A172 (cell line): ENCODE measurements around the gene TFAP2E. TPM values are rescaled to one million over a fixed set of nuclear protein-coding genes. Genes with fewer than 3 reads are reported as not detected.
"Not testable (repeated sequence)": the region's sequence is repeated elsewhere in the genome, so short reads cannot be mapped to it uniquely, and the experiment has no call there.

Source experiments
- DNase-seq: peaks from one replicate; pipeline ENCODE4 v3.0.0-alpha.2; 2015; ENCODE audit warnings: low spot score
- total RNA-seq: library from RNA; depleted of rRNA; stranded (reverse); fragments of >200 nt; shearing (Covaris generic); gene quantifications from 2 replicates; pipeline ENCODE4 v1.2.3, GENCODE V29; 2014

The TFAP2E gene
- total RNA-seq, 1 experiment from 2014 or later, result not detected

DNA sequence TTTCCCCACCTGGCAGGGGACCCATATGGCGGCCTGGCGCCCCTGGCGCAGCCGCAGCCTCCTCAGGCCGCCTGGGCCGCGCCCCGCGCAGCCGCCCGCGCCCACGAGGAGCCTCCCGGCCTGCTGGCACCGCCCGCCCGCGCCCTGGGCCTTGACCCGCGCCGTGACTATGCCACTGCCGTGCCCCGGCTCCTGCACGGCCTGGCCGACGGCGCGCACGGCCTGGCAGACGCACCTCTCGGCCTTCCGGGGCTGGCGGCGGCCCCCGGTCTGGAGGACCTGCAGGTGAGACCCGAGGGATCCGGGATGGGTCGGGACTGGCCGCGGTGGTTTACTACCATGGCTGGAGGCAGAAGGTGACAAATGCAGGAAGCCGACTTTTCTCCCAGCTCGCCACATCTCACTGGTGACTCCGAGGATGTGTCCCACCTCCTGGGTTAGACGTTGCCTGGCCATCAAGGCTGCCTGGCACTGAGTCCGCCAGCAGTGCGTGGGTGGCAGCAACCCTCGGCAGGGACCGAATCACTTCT is 1.1 kb downstream of the TFAP2E start:
- no peak for DNase-seq

GRCh38 chr1:35574655-35575415 is 1.7 kb downstream of the TFAP2E start:
- no peak for DNase-seq

- no peak for DNase-seq
Measured at GRCh38 chr1:35575416-35575958, 2.4 kb downstream of the TFAP2E start.

DNA sequence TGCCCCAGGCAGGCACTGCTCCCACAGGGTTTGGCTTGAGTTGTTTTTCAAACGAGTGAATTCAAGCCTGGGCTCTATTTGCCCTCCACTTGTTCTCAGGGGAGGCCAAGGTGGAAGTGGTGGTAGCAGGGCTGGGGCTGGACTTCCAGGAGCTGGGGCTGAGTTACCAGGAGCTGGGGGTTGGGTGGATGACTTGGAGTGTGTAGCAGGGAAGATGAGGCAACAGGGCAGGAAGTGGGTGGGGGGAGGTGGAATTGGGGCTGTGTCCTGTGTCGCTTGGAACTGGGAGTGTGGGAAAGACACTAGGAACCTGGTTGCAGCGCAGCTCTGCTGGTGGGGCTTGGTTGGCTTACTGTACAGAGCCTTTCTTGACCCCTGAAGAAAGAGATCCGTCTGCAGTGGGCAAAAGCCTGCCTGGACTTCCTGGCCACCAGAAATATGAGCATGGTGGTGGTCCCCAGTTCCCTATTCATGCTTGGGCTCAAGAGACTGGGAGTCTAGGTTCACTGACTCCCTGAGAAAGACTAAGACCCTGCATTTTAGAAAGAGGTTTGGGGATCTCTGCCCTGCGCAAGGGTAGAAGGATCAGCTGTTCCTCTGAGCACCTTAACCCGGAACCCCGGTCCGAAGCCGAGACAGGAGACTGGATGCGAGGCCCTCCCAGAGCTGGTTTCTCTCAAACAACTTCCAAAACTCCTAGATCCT is 3.1 kb downstream of the TFAP2E start:
- no peak for DNase-seq

GRCh38 chr1:35576766-35577070 is 3.6 kb downstream of the TFAP2E start:
- not testable (repeated sequence) for DNase-seq

DNA sequence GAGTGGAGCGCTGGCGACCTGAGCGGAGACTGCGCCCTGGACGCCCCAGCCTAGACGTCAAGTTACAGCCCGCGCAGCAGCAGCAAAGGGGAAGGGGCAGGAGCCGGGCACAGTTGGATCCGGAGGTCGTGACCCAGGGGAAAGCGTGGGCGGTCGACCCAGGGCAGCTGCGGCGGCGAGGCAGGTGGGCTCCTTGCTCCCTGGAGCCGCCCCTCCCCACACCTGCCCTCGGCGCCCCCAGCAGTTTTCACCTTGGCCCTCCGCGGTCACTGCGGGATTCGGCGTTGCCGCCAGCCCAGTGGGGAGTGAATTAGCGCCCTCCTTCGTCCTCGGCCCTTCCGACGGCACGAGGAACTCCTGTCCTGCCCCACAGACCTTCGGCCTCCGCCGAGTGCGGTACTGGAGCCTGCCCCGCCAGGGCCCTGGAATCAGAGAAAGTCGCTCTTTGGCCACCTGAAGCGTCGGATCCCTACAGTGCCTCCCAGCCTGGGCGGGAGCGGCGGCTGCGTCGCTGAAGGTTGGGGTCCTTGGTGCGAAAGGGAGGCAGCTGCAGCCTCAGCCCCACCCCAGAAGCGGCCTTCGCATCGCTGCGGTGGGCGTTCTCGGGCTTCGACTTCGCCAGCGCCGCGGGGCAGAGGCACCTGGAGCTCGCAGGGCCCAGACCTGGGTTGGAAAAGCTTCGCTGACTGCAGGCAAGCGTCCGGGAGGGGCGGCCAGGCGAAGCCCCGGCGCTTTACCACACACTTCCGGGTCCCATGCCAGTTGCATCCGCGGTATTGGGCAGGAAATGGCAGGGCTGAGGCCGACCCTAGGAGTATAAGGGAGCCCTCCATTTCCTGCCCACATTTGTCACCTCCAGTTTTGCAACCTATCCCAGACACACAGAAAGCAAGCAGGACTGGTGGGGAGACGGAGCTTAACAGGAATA is 4.2 kb downstream of the TFAP2E start:
- no peak for DNase-seq

GRCh38 chr1:35580949-35581388 is 7.9 kb downstream of the TFAP2E start:
- DNase-seq, result no peak

GRCh38 chr1:35581621-35582020 is 8.5 kb downstream of the TFAP2E start:
- not testable (repeated sequence) for DNase-seq

GRCh38 chr1:35585281-35585680 is 12.2 kb downstream of the TFAP2E start:
- no peak for DNase-seq

DNA sequence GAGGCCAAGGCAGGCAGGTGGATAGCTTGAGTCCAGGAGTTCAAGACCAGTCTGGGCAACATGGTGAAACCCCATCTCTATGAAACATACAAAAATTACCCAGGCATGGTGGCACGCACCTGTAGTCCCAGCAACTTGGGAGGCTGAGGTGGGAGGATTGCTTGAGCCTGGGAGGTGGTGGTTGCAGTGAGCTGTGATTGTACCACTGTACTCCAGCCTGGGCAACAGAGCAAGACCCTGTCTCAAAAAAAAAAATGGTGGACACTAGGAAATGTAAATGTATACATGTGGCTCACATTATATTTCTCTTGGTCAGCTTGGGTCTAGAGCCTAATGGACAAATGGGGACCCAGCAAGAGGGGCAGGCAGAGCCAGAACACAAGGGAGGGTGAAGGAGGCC is 12.7 kb downstream of the TFAP2E start:
- not testable (repeated sequence) for DNase-seq

DNA sequence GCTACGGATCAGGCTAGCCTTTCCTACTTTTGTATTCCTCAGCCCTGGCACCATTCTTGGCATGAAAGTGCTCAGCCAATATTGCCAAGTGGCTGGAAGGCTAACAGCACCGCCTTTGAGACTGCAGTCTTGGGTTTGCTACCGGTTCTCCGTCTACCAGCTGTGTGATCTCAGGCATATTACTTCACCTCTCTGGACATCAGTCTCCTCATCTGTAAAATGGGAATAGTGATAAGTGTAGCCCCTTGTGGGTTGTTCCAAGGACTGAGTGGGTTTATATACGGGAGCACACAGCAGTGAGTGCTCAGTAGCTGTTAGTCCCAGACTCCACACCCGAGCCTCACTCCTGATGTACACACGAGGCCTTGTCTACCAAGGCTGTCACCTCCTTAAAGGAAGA is 13.7 kb downstream of the TFAP2E start:
- no peak for DNase-seq

GRCh38 chr1:35587736-35588135 is 14.6 kb downstream of the TFAP2E start:
- no peak for DNase-seq

- no peak for DNase-seq
Measured at GRCh38 chr1:35588197-35588910, 15.2 kb downstream of the TFAP2E start.

DNA sequence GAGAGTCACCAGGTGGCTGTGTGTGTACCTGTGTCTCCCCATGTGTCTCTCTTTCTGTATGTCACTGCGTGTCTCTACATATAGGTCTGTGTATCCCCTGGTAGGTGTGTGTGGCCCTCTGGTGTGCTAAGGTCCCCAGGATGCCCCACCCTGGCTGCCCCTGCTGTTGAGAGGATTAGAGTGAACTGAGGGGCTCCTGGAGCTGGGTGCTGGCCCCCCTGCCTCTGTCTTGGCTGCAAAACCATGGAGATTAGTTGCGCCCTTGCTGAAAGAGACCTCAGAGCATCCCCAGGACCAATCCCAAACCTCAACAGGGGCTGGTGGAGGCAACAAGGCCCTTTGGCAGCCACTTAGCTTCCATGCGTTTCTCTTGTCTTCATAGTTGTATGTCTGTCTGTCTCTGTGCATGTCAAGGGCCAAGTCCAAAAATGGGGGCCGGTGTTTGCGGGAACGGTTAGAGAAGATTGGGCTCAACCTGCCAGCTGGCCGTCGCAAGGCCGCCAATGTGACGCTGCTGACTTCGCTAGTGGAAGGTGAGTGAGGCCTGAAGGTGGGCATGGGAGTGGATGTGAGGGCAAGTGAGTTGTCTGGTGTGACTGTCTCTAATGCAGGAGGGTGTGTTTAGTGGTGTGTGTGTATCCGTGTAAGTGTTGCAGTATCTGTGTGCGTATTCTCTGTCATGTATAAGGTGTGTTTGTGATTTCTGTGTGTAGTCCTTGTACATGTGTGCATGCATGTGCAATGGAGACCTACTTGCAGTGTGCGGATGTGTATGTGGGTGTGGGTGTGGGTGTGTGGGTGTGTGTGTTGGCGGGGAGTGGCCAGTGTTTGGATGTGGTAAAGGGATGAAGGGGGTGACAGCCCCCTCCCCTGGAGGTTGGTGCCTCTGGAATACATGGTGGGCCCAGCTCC is 16.7 kb downstream of the TFAP2E start:
- no peak for DNase-seq

GRCh38 chr1:35590476-35591040 is 17.4 kb downstream of the TFAP2E start:
- no peak for DNase-seq

- no peak for DNase-seq
Measured at GRCh38 chr1:35591211-35591610, 18.1 kb downstream of the TFAP2E start.

GRCh38 chr1:35592991-35593769 is 20.1 kb downstream of the TFAP2E start:
- DNase-seq, result no peak

DNA sequence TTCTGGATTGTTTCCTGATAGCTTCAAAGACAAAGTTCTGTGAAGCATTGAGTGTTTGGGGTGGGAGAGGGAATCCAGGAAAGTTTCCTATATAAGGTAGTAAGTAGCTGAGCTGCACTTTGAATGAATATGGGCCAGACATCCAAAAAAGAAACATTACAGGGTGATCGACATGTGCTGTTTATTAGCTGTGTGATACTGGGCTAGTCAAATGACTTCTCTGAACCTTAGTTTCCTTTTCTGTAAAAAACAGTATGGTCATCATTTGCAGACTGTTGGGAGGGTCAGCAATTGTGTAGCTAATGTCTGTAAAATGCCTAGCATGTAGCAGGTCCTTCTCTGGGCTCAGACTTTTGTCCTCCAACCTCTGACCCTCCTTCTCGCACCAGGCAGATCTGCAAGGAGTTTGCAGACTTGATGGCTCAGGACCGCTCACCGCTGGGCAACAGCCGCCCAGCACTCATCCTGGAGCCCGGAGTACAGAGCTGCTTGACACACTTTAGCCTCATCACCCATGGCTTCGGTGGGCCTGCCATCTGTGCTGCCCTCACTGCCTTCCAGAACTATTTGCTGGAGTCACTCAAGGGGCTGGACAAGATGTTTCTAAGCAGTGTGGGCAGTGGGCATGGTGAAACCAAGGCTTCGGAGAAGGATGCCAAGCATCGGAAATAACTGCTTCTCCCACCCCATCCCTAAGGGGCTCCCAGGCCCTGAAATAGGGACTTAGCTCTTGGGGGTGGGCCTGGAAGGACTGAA is 21.1 kb downstream of the TFAP2E start:
- DNase-seq, result no peak
